Stimulated activated CD4-positive, alpha-beta T cell treated with anti-CD3 and anti-CD28 coated beads, TNF-alpha, amount 100 ng/mL, for 1 hour (primary cell): ENCODE data around the gene TSC2.

Experiments used
- DNase-seq, 3 donors: peaks; one replicate each; pipeline ENCODE4 v3.0.0-alpha.2; 2020; ENCODE audit warnings: low read depth in 3 of 3, low spot score in 1 of 3

The TSC2 gene

GRCh38 chr16:2066139-2066538 is 18.4 kb downstream of the TSC2 start:
- DNase-seq: no peak

GRCh38 chr16:2070576-2071453 is 23.0 kb downstream of the TSC2 start:
- no peak for DNase-seq

- no peak for DNase-seq
Observed at GRCh38 chr16:2071454-2072202, 23.8 kb downstream of the TSC2 start.

GRCh38 chr16:2072926-2073325 is 25.1 kb downstream of the TSC2 start:
- DNase-seq: no peak

- DNase-seq: no peak
Observed at GRCh38 chr16:2074071-2074470, 26.3 kb downstream of the TSC2 start.

GRCh38 chr16:2075631-2076030 is 27.8 kb downstream of the TSC2 start:
- DNase-seq: no peak

GRCh38 chr16:2076072-2076865 is 28.5 kb downstream of the TSC2 start:
- DNase-seq: no peak

- no peak for DNase-seq
Observed at GRCh38 chr16:2077016-2077415, 29.2 kb downstream of the TSC2 start.

- no peak for DNase-seq
Observed at GRCh38 chr16:2077696-2078095, 29.9 kb downstream of the TSC2 start.

GRCh38 chr16:2078096-2078495 is 30.3 kb downstream of the TSC2 start:
- no peak for DNase-seq

- no peak for DNase-seq
Observed at GRCh38 chr16:2078691-2079090, 30.9 kb downstream of the TSC2 start.

GRCh38 chr16:2079311-2079800 is 31.6 kb downstream of the TSC2 start:
- no peak for DNase-seq

- no peak for DNase-seq
Observed at GRCh38 chr16:2079991-2080390, 32.2 kb downstream of the TSC2 start.

- no peak for DNase-seq
Observed at GRCh38 chr16:2081201-2082084, 33.7 kb downstream of the TSC2 start.

- no peak for DNase-seq
Observed at GRCh38 chr16:2082171-2082982, 34.6 kb downstream of the TSC2 start.

- no peak for DNase-seq
Observed at GRCh38 chr16:2082983-2083364, 35.2 kb downstream of the TSC2 start.

- no peak for DNase-seq
Observed at GRCh38 chr16:2083409-2083808, 35.6 kb downstream of the TSC2 start.

- DNase-seq: no peak
Observed at GRCh38 chr16:2083876-2084780, 36.3 kb downstream of the TSC2 start.
